Liver (tissue), 3 donors: Measurements from ENCODE around the gene TMCC2.

ENCODE experiments used
- CTCF ChIP-seq: fragments of 150-350 bp; IDR thresholded peaks from 2 replicates; pipeline ENCODE4 v1.5.1; 2017; ENCODE audit warnings: improper control_type of control experiment, low read depth, low read length; ENCODE audit not compliant: missing input control
- EGR1 ChIP-seq, 2 donors: IDR thresholded peaks; 2 replicates each; pipeline ENCODE4 v1.6.1; 2016 to 2018; ENCODE audit warnings: antibody characterized with exemption in 2 of 2, low read depth in 2 of 2
- FOXA1 ChIP-seq: IDR thresholded peaks from 2 replicates; pipeline ENCODE4 v1.6.1; 2016; ENCODE audit warnings: antibody characterized with exemption
- GABPA ChIP-seq, 2 donors: IDR thresholded peaks in 1 of 2; conservative IDR thresholded peaks in 1 of 2; 2 replicates each; pipeline ENCODE4 v1.6.1; 2016; ENCODE audit warnings: antibody characterized with exemption in 2 of 2, mild to moderate bottlenecking in 1 of 2, moderate library complexity in 1 of 2
- JUND ChIP-seq, 2 donors: IDR thresholded peaks; 2 replicates each; pipeline ENCODE4 v1.6.1; 2016; ENCODE audit warnings: antibody characterized with exemption in 2 of 2
- MAX ChIP-seq: IDR thresholded peaks from 2 replicates; pipeline ENCODE4 v1.6.1; 2016; ENCODE audit warnings: antibody characterized with exemption
- RAD21 ChIP-seq, 2 donors: IDR thresholded peaks; 2 replicates each; pipeline ENCODE4 v1.6.1; 2016; ENCODE audit warnings: antibody characterized with exemption in 2 of 2, mild to moderate bottlenecking in 2 of 2
- SP1 ChIP-seq: IDR thresholded peaks from 2 replicates; pipeline ENCODE4 v1.6.1; 2018; ENCODE audit warnings: antibody characterized with exemption, mild to moderate bottlenecking
- YY1 ChIP-seq: IDR thresholded peaks from 2 replicates; pipeline ENCODE4 v1.6.1; 2016; ENCODE audit warnings: antibody characterized with exemption, mild to moderate bottlenecking
- ZBTB33 ChIP-seq: IDR thresholded peaks from 2 replicates; pipeline ENCODE4 v1.6.1; 2016; ENCODE audit warnings: antibody characterized with exemption
- donor health status: healthy.
- donor health status: healthy.

DNA sequence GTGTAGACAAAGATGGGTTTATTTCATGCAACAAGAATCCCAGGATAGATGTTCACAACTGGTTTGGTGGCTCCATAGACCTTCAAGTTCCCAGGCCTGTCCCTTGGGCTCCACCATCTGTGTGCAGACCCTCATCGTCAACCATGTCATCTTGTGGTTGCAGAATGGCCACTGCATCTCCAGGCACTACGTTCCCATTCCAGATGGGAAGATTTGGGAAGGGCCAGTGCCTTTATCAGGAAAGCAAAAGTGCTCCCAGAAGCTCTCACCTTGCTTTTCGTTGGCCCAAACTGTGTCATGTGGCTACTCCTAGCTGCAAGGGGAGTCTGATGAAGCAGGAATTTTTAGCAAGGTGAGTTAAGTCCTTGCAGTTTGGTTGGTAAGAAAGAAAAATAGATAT, 12.8 kb downstream of the TMCC2 start:
- TF ChIP-seq CTCF: no peak
- no peak for TF ChIP-seq JUND (IDR thresholded peaks at IDR 0.05)
- TF ChIP-seq YY1: no peak
- no peak for TF ChIP-seq RAD21 (IDR thresholded peaks at IDR 0.05)
- TF ChIP-seq FOXA1: no peak
- no peak for TF ChIP-seq SP1
- TF ChIP-seq GABPA (IDR thresholded peaks at IDR 0.05 in 1 of 2, conservative IDR thresholded peaks at IDR 0.05 in 1 of 2): no peak
- no peak for TF ChIP-seq ZBTB33
- no peak for TF ChIP-seq EGR1 (IDR thresholded peaks at IDR 0.05; ENCODE audit: low read depth in 2 of 2)
- no peak for TF ChIP-seq MAX
